ENCODE data around the gene GRID2.

DNA sequence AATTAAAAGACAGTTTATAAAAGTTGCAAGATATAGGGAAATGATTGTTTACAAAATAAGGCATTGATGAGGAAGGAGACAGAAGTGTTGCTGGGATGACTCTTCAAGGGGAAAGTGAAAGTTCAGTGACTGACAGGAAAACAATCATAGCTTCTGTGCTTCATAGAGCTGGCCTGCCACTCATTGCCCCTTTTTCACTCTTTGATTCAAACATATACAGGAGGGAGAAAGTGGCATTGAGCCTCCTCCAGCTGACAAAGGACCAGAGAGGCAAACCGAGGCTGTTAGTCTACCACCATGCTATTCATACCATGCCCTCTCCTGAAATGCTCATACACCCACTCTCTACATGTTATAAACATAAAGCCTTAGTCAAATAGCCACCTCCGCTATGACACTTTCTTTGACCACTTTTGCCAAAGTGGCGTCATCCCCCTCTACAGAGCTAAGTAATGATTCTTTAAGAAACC lies 1445.6 kb downstream of the GRID2 start:
- TF ChIP-seq POLR2A (IDR thresholded peaks at IDR 0.05; ENCODE audit: insufficient read depth in 1 of 2, low read depth in 2 of 2, low read length in 2 of 2) (no peak), RNF2 (conservative IDR thresholded peaks at IDR 0.05; ENCODE audit: low read depth) (no peak), ZNF44 (CRISPR knock-in tag; IDR thresholded peaks at IDR 0.05) (no peak), GZF1 (CRISPR knock-in tag; IDR thresholded peaks at IDR 0.05) (no peak), MYC (CRISPR knock-in tag; IDR thresholded peaks at IDR 0.05; ENCODE audit: borderline replicate concordance) (no peak), TCF7L2 (IDR thresholded peaks at IDR 0.05; ENCODE audit: low read depth, low read length) (no peak), CTCF (CRISPR knock-in tag; IDR thresholded peaks at IDR 0.05) (no peak), MEF2D (CRISPR knock-in tag; IDR thresholded peaks at IDR 0.05) (no peak), ZNF570 (CRISPR knock-in tag; IDR thresholded peaks at IDR 0.05; ENCODE audit: borderline replicate concordance) (no peak)

Data from HepG2 (cell line).